Measurements from ENCODE around the gene APH1B.

APH1B gene

DNA sequence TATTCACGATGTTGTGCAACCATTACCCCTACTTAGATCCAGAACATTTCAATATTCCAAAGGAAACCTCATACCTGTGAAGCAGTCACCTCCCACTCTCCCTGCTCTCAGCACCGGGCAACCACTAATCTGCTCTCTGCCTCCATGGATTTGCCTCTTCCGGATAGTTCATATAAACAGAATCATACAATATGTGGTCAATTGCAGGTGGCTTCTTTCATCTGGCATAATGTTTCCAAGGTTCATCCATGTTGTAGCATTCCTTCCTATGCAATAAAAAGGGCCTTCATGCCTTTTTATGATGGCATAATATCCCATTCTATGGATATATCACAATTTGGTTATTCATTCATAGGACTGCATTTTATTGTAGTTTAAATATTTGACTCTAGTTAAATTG, 80.3 kb downstream of the APH1B start:
- no peak for DNase-seq

DNA sequence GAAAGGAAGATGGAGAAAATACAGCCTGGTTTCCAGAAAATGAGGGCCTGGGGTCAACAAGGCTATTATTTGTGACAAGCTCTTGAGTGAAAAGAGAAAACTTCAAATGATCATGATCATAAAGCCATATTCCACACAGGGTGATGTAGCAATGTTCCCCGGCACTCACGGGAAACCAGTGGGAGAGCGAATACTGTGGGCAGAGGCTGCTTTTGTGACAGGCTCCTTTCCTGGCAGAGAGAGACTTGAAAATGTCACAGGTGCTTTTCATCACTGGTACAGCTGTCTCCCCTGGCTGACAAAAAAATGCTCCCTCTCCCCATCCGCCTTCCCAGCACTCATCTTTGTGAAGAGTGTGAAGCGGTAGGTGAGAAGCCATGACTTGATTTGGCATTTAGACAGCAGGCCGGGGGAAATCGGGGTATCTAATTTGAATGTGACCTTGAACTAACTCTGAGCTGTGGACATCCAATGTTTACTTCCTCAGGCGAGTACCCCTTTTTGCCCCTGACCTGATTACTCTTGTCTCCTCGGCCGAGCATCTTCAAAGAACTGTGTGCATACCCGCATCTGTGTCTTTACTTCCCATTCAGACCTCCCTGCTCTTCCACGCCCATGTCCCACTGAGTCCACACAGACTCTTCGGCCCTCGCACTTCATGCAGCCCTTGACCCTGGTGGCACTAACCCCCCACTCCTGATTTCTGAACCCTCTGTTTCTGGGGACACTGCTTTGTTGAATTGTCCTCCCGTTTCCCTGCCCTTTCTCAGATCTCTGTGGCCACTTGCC, 81.0 kb downstream of the APH1B start:
- DNase-seq = no peak
